VCaP (cell line): ENCODE data around the gene UBE3D.
"Not testable (repeated sequence)": the region's sequence is repeated elsewhere in the genome, so short reads cannot be mapped to it uniquely, and the experiment has no call there.

Experiments used
- H3K27ac ChIP-seq: fragments of 450-650 bp; 2 replicates; pipeline ENCODE4 v1.5.1; 2017
- CTCF ChIP-seq: fragments of 450-650 bp; conservative IDR thresholded peaks from 2 replicates; pipeline ENCODE4 v1.5.1; 2017; ENCODE audit warnings: mild to moderate bottlenecking, moderate library complexity

Gene UBE3D

GRCh38 chr6:82951935-82952334 is 113.7 kb downstream of the UBE3D start:
- H3K27ac ChIP-seq, result no peak overlapping the region
- no peak for TF ChIP-seq CTCF

- no peak for TF ChIP-seq CTCF
These were observed 114.3 kb downstream of the UBE3D start for GRCh38 chr6:82951389-82951788.

GRCh38 chr6:82930915-82931314 is 134.7 kb downstream of the UBE3D start:
- not testable (repeated sequence) for H3K27ac ChIP-seq

More at GRCh38 chr6:82951389-82951788, 114.3 kb downstream of the UBE3D start:
- no peak overlapping the region for H3K27ac ChIP-seq

- TF ChIP-seq CTCF, result no peak
- no peak overlapping the region for H3K27ac ChIP-seq
These were observed 140.7 kb downstream of the UBE3D start for GRCh38 chr6:82924799-82925535.

- no peak overlapping the region for H3K27ac ChIP-seq
These were observed 144.4 kb downstream of the UBE3D start for GRCh38 chr6:82921258-82921657.

GRCh38 chr6:82917346-82918064 is 148.1 kb downstream of the UBE3D start:
- no peak for TF ChIP-seq CTCF
- H3K27ac ChIP-seq, result no peak overlapping the region

More at GRCh38 chr6:82921258-82921657, 144.4 kb downstream of the UBE3D start:
- no peak for TF ChIP-seq CTCF

GRCh38 chr6:82915666-82916065 is 150.0 kb downstream of the UBE3D start:
- H3K27ac ChIP-seq, result no peak overlapping the region
- TF ChIP-seq CTCF, result no peak

GRCh38 chr6:82914511-82914910 is 151.1 kb downstream of the UBE3D start:
- H3K27ac ChIP-seq, result no peak overlapping the region
- TF ChIP-seq CTCF, result no peak
